Stimulated activated CD4-positive, alpha-beta T cell treated with anti-CD3 and anti-CD28 coated beads, Interleukin-15, amount 100 ng/mL, for 24 hours (primary cell): ENCODE data around the gene UTP18.
"Not testable (repeated sequence)": the region's sequence is repeated elsewhere in the genome, so short reads cannot be mapped to it uniquely, and the experiment has no call there.

Experiments used
- DNase-seq: peaks from one replicate; pipeline ENCODE4 v3.0.0-alpha.2; 2020

UTP18 gene

DNA sequence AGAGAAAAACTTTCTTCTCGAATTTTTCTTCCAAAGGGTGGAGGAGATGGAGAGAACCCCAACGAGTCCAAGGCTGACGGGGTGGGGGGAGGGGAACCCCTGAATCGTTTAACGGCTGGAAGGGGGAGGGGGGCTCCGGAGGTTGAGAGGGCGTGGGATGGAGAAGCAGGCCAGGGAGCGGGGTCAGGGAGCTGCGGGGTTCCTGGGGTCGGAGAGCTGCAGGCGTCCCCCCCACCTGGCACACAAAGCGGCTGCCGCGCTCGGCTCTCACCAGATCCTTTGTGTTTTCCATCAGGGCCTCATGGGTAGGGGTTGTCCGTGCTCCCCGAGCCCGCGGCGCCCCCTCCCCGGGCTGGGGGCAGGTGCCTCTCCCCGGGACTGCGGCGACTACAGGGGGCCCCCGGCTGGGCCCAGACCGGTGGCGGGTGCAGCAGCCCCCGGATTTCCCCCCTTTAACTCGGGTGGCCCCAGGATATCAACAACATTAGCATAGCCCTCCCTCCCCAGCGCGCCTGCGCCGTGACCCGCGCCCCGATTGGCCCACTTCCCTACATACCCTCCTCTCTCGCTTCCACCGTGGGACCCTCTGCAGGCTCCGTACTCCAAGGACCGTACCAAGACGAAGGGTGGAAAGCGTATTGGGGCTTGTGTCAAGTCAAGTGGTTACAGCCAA is 646 bp upstream of the UTP18 start, which contains the start of gene MBTD1:
TSS of gene MBTD1 (minus strand) at position 486 of the 673 bp plus-strand sequence. CDS start 34,888 bp downstream, outside the sequence.
- DNase-seq, result peak; percentile 95

DNA sequence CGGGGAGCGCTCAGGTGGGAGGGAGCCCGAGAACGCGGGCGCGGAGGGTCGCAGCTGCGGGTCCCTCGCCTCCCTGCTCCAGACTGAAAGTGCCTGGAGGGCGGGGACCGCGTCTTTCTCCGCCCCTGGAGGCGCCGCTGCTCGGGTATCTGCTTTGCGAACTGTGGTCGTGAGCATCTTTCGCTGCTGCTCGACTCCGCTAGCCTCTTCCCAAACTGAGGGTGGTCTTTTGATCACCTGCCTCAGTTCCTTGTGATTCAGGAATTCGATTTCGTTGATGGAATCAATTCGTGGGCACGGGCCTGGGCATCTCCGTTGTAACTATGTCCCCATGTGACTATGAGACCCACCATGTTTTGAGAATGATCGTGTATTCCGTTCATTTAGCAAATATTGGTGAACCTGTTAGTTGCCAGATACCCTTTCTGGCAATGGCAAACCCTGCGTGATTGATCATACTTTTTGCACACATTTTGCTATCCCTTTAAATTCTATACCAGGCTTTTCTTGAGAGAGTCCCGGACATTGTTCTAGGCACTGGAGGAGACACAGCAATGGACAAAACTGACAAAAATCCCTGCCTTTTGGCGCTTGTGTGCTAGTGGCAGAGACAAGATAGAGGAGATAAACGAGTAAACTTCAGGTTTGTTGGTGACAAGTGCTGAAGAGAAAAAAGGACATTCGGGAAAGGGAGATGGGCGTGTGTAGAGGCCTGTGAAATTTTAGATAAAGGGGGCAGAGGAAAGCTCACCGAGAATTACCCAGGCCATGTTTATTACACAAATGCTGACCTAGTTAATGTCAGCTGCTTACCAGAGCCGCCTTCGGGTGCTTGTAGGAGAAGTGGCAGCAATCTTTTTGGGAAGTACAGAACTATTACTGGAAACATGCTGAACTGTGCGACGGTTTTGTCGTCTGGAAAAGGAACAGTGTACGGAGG is 948 bp downstream of the UTP18 start:
- DNase-seq, result no peak

DNA sequence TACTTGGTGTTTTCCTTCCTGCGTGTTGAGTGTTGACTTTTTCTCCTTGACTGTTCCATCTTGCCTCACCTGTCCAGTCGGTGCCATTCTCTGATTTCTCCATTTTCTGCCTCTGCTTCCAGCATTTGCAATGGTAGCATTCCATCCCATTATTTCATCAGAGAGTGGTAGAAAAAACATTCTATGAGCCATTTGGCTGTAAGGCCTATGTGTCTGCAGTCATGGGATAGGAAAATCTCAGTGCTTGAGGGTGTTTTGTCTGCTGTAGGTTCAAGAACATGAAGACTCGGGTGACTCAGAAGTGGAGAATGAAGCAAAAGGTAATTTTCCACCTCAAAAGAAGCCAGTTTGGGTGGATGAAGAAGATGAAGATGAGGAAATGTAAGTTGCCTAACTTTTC is 2.7 kb downstream of the UTP18 start:
- no peak for DNase-seq

DNA sequence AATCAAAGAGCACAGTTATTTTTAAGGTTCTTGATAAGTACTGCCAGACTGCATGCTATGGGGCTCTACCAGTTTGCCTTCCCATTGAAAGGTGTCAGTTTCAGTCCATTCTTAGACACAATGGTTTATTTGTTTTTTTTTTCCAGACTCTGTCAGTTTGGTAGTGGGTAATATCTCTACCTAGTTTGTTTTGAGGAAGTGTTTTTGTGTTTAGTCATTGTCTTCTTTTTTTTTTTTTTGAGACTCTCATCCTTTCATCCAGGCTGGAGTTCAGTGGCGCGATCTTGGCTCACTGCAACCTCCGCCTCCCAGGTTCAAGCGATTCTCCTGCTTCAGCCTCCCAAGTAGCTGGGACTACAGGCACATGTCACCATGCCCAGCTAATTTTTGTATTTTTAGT is 4.1 kb downstream of the UTP18 start:
- DNase-seq, result not testable (repeated sequence)

DNA sequence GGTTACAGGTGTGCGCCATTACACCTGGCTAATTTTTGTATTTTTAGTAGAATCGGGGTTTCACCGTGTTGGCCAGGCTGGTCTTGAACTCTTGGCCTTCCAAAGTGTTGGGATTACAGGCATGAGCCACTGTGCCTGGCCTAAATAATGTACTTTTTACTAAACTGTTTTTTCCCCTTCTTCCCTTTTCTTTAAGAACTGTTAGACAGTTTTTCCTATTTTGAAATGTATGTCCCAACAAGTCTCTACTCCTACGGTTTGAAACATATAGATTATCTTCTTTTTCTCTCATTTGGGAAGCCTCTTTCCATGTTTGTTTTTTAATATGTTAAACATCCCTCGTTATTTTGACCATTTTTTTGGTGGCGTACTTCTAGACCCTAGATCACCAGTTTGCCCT is 9.6 kb downstream of the UTP18 start:
- DNase-seq, result no peak

DNA sequence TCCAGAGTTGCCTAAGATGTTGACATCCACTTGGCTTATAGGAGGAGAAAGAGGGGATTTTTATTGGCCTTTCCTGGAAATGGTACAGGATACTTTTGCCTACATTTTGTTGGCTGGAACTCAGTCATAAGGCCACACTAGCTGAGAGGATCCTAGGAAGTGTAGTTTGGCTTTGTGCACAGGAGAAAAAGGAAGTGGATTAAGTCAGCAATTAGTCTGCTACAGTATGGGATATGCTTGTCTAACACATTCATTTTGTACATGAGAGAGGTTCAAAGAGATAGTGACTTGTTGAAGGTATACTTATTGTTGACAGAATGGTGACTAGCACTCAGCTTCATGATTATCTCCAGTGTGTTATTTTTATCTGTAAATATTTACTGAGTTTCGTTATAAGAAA is 10.3 kb downstream of the UTP18 start:
- no peak for DNase-seq

DNA sequence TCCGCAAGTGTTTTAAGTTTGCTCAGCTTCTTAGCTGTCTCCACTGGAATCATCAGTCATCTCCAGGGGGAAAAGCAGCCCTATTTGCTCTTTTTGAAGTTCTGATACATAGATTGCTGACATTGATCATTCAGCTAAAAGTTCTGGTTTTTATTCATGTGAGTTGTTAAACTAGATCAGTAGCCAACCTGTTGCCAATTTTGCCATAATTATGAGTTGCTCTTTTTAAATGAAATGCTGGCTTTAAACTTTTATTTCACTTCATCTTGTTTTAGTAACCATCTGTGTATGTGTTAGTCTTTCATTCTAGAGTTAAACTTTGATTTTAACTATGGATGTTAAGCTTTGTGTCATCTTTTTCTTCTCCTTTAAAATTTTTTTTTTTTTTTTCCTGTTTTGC is 12.5 kb downstream of the UTP18 start:
- DNase-seq, result no peak

DNA sequence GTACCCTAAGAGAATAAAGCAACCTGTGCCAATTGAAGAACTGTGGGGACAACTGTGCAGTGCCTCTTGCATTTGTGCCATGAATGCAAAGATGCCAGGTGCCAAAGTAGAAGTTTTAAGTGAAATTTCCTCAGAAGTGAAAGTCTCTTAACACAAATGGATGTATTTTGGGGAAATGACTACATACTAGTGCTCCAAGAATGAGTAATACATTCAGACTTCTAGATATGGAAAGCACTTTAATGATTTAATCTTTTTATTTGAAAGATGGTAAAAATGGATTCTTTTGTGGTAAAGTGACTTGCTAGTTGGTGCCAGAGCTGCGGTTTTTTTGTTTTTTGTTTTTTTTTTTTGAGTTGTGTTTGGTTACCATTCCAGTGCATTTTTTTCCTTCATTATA is 15.0 kb downstream of the UTP18 start:
- no peak for DNase-seq

DNA sequence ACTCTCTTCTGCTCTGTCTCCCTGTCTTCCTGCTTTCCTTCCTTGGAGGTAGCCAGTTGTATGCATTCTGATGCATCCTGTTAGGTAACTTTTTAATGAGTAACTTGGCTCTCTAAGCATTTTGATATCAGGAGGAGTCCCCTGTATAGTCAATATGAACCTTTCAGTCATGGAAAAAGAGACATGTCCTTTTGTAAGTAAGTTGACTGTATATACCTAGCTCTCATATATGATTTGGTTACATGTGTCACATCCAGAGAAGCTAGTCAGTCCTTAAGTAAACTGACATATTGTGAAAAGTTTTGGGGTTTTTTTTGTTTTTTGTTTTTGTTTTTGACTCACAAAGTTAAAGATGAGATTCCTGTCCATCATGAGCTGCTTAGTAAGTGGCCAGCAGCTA is 18.8 kb downstream of the UTP18 start:
- no peak for DNase-seq

DNA sequence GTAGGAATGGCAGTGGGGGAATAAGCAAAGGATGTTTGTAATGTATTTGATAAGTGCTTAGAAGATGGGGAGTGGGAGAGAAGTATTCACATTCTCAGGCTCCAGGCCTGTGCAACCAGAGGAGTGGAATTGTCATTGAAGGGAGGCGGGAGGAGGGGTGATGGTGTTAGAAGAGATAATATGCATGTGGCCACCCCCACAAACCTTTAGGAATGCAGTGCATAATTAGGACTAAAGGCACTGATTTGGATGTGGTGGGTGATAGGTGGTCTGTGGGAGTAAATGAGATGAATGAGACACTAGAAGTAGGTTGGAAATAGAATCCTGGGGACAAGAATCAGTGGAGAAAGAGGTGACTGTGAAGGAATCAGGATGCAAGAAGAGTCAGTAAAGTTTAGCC is 27.1 kb downstream of the UTP18 start:
- DNase-seq, result no peak

DNA sequence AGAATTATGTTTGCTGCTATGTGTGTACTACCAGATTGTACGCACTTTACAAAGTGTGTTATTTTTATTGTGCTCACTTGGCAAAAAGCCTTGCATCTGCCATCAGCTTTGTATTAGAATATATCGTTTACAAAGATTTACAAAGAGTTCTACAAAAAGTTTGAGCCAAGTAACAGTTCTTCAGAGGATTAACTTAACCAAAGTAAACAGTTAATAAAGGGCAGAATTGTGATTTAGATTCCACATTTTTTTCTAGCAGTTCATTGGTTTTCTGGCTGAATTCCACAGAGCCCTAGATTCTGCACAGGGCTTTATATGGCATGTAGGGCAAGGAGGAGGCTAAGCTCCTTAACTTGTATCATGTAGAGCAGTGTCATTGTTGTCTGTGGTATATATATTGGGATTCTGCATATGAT is 29.4 kb downstream of the UTP18 start:
- DNase-seq, result no peak

DNA sequence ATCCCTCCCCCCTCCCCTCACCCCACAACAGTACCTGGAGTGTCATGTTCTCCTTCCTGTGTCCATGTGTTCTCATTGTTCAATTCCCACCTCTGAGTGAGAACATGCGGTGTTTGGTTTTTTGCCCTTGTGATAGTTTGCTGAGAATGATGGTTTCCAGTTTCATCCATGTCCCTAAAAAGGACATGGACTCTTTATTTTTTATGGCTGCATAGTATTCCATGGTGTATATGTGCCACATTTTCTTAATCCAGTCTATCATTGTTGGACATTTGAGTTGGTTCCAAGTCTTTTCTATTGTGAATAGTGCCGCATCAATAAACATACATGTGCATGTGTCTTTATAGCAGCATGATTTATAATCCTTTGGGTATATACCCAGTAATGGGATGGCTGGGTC is 34.0 kb downstream of the UTP18 start:
- not testable (repeated sequence) for DNase-seq

DNA sequence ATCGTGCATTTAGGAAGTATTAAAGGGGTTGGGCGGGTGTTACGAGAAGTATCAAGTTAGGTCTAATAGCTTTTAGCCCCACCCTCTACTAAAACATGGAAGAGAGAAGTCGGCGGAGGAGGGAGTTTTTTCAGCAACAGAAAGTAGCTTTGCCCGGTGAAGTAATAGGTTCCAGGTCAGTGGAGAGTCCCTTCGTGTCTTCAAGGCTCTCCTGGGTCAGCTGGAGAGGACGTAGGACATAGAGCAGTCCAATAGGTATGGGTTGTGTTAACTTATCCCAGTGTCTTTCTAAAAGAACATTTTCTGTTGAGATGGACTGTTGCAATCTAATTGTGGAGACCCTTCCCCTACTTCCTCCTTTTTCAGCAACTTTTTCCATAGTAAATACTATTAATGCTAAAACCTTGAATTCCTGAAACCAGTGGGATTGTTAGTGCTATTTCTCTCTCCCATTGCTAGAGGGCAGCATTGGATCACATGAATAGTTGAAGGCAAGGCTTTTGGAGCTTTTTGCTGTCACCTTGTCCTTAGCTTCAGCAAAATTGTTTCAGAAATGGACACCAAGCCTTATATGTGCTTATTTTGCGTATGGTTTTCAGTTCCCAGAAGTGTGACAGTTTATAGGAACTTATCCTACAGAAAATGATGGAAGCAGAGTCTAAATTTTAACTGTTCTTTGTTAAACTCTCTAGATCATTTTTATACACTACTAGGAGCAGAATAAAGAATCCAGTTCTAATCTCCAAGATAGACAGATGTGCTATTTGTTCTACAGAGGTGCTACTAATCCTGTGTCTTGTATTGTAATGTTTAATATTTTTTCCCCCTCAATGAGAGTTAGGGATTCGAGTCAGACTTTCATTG is 38.4 kb downstream of the UTP18 start:
- no peak for DNase-seq

DNA sequence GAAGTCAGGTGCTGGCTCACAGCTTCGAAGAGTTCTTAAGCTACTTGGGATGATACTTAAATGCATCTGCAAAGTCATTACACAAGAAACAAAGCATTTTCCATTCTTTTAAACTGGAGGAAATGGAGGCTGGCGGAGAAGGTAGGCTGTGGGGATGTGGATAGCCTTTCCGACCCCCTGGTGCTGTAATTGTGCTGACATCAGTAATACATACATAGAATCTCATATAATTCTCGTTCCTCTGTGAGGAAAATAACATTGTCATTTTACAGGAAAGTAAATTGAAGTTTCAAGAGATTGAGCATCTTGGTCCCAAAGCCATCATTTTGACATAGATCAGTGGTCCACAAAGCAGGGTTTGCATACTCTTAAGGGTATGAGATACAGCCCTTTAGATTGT is 39.5 kb downstream of the UTP18 start:
- no peak for DNase-seq

DNA sequence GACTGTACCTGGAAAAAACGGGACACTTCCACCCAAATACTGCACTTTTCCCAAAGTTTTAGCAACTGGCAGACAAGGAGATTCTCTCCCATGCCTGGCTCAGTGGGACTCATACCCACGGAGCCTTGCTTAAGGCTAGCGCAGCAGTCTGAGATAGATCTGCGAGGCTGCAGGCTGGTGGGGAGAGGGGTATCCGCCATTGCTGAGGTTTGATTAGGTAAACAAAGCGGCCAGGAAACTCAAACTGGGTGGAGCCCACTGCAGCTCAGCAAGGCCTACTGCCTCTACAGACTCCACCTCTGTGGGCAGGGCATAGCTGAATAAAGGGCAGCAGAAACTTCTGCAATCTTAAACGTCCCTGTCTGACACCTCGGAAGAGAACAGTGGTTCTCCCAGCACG is 44.8 kb downstream of the UTP18 start:
- DNase-seq, result no peak

DNA sequence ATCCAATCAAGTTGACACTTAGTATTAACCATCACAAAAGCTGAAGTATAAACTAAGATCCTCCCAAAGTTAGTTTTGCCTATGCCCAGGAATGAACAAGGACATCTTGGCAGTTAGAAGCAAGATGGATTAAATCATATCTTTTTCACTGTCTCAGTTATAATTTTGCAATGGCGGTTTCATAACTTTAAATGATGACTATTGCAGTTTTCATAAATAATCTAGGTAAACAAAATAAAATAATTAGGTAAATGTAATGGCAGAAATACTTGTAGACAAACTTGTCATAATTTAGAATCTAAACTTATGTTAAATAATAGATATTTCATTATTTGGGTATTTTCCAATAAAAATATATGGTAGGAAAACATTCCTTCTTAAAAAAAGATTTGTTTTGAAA is 51.7 kb downstream of the UTP18 start:
- DNase-seq, result not testable (repeated sequence)

DNA sequence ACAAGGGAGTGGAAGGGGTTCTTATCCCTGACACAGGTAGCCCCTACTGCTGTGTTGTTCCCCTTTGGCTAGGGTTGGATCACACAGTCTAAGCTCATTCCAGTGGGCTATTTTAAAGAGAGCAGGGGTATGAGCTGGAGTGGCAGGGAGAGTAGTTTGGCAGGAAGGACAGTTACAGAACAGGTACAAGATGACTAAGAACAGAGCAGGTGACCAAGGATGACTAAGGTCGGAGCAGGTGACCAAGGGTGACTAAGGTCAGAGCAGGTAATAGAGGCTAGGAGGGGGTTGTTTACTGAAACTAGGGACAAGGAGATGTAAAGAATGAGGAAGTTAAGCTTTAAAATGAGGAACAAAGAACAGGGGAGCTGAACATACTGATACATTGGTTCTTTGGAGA is 58.8 kb downstream of the UTP18 start:
- DNase-seq, result no peak

DNA sequence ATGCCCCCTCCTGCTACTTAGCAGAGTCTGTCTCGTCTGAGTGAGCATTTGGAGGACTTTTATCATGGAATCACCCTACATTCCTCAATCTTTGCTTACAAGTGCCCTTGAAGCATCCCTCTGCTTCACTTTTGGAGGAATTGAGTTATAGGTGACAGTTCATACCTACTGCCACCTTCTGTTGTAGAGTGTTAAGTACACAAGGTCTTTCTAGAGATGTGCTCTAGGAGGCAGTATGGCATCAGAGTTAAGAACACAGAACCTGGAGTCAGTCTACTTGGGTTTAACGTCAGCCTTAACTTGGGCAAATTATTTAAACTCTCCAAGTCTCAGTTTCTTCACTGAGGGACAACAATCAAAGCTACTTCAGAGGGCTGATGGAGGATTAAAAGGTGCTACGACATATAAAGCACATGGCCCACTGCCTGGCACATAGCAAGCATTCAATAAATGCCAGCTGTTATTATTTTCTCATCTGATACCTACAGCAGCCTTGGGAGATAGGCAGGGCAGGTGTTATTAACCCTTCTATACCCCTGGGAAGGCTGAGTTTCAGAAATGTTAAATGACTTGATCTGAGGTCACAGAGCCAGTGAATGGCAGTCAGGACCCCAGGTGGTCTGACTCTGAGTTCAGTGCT is 62.2 kb downstream of the UTP18 start:
- no peak for DNase-seq

DNA sequence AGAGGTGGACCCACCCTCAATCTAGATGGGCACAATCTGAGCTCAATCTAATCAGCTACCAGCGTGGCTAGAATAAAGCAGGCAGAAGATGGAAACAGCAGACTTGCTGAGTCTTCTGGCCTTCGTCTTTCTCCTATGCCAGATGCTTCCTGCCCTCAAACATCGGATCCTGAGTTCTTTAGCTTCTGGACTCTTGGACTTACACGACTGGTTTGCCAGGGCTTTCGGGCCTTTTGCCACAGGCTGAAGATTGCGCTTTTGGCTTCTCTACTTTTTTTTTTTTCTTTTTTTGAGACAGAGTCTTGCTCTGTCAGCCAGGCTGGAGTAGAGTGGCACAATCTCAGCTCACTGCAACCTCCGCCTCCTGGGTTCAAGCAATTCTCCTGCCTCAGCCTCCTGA is 65.1 kb downstream of the UTP18 start:
- no peak for DNase-seq

DNA sequence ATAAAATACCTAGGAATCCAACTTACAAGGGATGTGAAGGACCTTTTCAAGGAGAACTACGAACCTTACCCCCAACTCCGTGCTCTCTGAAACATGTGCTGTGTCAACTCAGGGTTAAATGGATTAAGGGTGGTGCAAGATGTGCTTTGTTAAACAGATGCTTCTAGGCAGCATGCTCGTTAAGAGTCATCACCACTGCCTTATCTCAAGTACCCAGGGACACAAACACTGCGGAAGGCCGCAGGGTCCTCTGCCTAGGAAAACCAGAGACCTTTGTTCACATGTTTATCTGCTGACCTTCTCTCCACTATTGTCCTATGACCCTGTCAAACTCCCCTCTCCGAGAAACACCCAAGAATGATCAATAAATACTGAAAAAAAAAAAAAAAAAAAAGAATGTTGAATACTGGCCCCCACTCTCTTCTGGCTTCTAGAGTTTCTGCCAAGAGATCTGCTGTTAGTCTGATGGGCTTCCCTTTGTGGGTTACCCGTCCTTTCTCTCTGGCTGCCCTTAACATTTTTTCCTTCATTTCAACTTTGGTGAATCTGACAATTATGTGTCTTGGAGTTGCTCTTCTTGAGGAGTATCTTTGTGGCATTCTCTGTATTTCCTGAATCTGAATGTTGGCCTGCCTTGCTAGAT is 70.6 kb downstream of the UTP18 start:
- not testable (repeated sequence) for DNase-seq

DNA sequence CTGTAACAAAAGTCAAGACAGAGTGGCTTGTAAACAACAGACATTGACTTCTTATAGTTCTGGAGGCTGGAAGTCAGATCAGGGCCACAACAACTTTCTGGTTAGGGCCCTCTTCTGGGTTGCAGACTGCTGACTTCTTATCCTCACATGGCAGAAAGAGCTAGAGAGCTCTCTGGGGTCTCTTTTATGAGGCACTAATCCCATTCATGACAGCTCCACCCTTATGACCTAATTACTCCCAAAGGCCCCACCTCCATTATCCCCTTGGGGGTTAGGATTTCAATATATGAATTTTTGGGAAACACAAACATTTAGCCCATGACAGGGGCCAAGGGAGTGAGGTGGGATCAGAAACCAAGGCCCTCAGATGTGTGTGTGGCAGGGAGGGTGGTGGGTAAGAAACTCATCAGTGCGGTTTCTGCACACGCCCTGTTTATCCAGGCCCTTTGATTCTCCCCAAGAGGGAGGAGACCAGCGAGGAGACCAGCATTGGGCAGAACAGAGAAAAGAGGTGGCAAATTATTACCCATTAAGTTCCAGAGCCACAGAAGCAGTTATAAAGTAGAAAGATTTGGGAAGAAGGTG is 74.8 kb downstream of the UTP18 start:
- no peak for DNase-seq
